Cardiac septum (tissue), 1 donor: ENCODE measurements around the gene CES2. TPM values are rescaled to one million over a fixed set of nuclear protein-coding genes. Genes with fewer than 3 reads are reported as not detected.

Source experiments
- total RNA-seq: library from RNA; stranded (reverse); fragmentation: NEBNext Ultra II Directional; extraction: Animal tissue kit (Norgen Biotek cat#: 25700); gene quantifications from one replicate; pipeline ENCODE4 v1.2.1, GENCODE V29; 2021
- donor health status: DM: no; HTN: no; CAD: no.

The CES2 gene
- total RNA-seq, 1 donor from 2014 or later, result 64.0 TPM

Other genes starting within 250 kb of the CES2 start
- 10.4 TPM for gene CMTM4, start 238.8 kb upstream of the CES2 start, total RNA-seq
- 123 TPM for gene DYNC1LI2, start 183.9 kb upstream of the CES2 start, total RNA-seq
- gene TERB1, start 133.9 kb upstream of the CES2 start, total RNA-seq, result not detected
- 31.1 TPM for gene NAE1, start 104.5 kb upstream of the CES2 start, total RNA-seq
- not detected for gene CA7, start 91.1 kb upstream of the CES2 start, total RNA-seq
- 2.7 TPM for gene PDP2, start 55.0 kb upstream of the CES2 start, total RNA-seq
- 0.35 TPM for gene CDH16, start 16.6 kb upstream of the CES2 start, total RNA-seq
- gene RRAD, start 10.0 kb upstream of the CES2 start, total RNA-seq, result 245 TPM
- 118 TPM for gene CIAO2B, start 1.1 kb upstream of the CES2 start, total RNA-seq
- gene CES3, start 25.8 kb downstream of the CES2 start, total RNA-seq, result 0.62 TPM
- 11.9 TPM for gene CES4A, start 53.1 kb downstream of the CES2 start, total RNA-seq
- 33.7 TPM for gene CBFB, start 93.6 kb downstream of the CES2 start, total RNA-seq
- 8.8 TPM for gene PHAF1, start 174.4 kb downstream of the CES2 start, total RNA-seq
- 12.4 TPM for gene B3GNT9, start 215.5 kb downstream of the CES2 start, total RNA-seq
- 11.0 TPM for gene TRADD, start 224.4 kb downstream of the CES2 start, total RNA-seq
- gene FBXL8, start 224.4 kb downstream of the CES2 start, total RNA-seq, result 9.5 TPM
- gene HSF4, start 229.2 kb downstream of the CES2 start, total RNA-seq, result 49.1 TPM
- gene NOL3, start 235.0 kb downstream of the CES2 start, total RNA-seq, result 86.3 TPM
- 22.2 TPM for gene MATCAP1, start 248.4 kb downstream of the CES2 start, total RNA-seq